H9 (cell line): ENCODE measurements around the gene PATL1. TPM values are rescaled to one million over a fixed set of nuclear protein-coding genes. Genes with fewer than 3 reads are reported as not detected.

ENCODE experiments used
- DNase-seq: peaks from one replicate; pipeline ENCODE4 v3.0.0-alpha.2; 2017
- H2AFZ ChIP-seq: one replicate; pipeline ENCODE4 v1.6.1; 2013; ENCODE audit warnings: mild to moderate bottlenecking, low read length, control low read depth, moderate library complexity
- H2AK5ac ChIP-seq: 2 replicates; pipeline ENCODE4 v1.6.1; 2013; ENCODE audit warnings: low read length, control low read depth, mixed read lengths; ENCODE audit not compliant: insufficient read length
- H2BK120ac ChIP-seq: one replicate; pipeline ENCODE4 v1.6.1; 2013; ENCODE audit warnings: low read depth, mild to moderate bottlenecking, low read length, control low read depth, inconsistent platforms; ENCODE audit not compliant: poor library complexity, severe bottlenecking
- H2BK12ac ChIP-seq: 2 replicates; pipeline ENCODE4 v1.6.1; 2013; ENCODE audit warnings: low read length, control low read depth, mixed read lengths, low read depth; ENCODE audit not compliant: insufficient read length
- H2BK15ac ChIP-seq: 2 replicates; pipeline ENCODE4 v1.6.1; 2013; ENCODE audit warnings: low read depth, low read length, control low read depth
- H2BK20ac ChIP-seq: one replicate; pipeline ENCODE4 v1.6.1; 2013; ENCODE audit warnings: low read depth, mild to moderate bottlenecking, low read length, control low read depth, inconsistent platforms; ENCODE audit not compliant: poor library complexity, severe bottlenecking
- H2BK5ac ChIP-seq: 2 replicates; pipeline ENCODE4 v1.6.1; 2013; ENCODE audit warnings: low read length, control low read depth, mixed read lengths; ENCODE audit not compliant: insufficient read length
- H3K14ac ChIP-seq: 2 replicates; pipeline ENCODE4 v1.6.1; 2013; ENCODE audit warnings: low read length, control low read depth; ENCODE audit not compliant: insufficient read depth
- H3K18ac ChIP-seq: 2 replicates; pipeline ENCODE4 v1.6.1; 2013; ENCODE audit warnings: low read depth, mild to moderate bottlenecking, mixed read lengths, low read length, control low read depth; ENCODE audit not compliant: insufficient read length
- H3K23ac ChIP-seq: 2 replicates; pipeline ENCODE4 v1.6.1; 2013; ENCODE audit warnings: low read length, control low read depth, mixed read lengths, low read depth; ENCODE audit not compliant: insufficient read length
- H3K23me2 ChIP-seq: 2 replicates; pipeline ENCODE4 v1.6.1; 2013; ENCODE audit warnings: low read depth, mild to moderate bottlenecking, mixed read lengths, low read length, control low read depth; ENCODE audit not compliant: insufficient read length, poor library complexity, severe bottlenecking
- H3K27ac ChIP-seq: 2 replicates; pipeline ENCODE4 v1.5.1; 2013; ENCODE audit warnings: low read length, control low read depth, mixed read lengths, low read depth; ENCODE audit not compliant: insufficient read length
- H3K27me3 ChIP-seq: 2 replicates; pipeline ENCODE4 v1.6.1; 2013; ENCODE audit warnings: low read length, control low read depth, inconsistent platforms; ENCODE audit not compliant: insufficient read depth
- H3K4ac ChIP-seq: 2 replicates; pipeline ENCODE4 v1.6.1; 2013; ENCODE audit warnings: low read depth, mild to moderate bottlenecking, control low read depth, inconsistent platforms, low read length, moderate library complexity
- H3K4me1 ChIP-seq: 2 replicates; pipeline ENCODE4 v1.6.1; 2013; ENCODE audit warnings: low read length, control low read depth, inconsistent platforms; ENCODE audit not compliant: insufficient read depth
- H3K4me2 ChIP-seq: 2 replicates; pipeline ENCODE4 v1.6.1; 2013; ENCODE audit warnings: low read length, control low read depth, mixed read lengths; ENCODE audit not compliant: insufficient read length, insufficient read depth
- H3K56ac ChIP-seq: 2 replicates; pipeline ENCODE4 v1.6.1; 2013; ENCODE audit warnings: low read depth, mild to moderate bottlenecking, mixed read lengths, low read length, control low read depth; ENCODE audit not compliant: insufficient read length
- H3K79me1 ChIP-seq: 2 replicates; pipeline ENCODE4 v1.6.1; 2013; ENCODE audit warnings: low read depth, mild to moderate bottlenecking, moderate library complexity, low read length, control low read depth, inconsistent platforms; ENCODE audit not compliant: insufficient read depth, poor library complexity, severe bottlenecking
- H3K79me2 ChIP-seq: 2 replicates; pipeline ENCODE4 v1.6.1; 2013; ENCODE audit warnings: low read length, control low read depth, inconsistent platforms; ENCODE audit not compliant: insufficient read depth
- H3K9ac ChIP-seq: 2 replicates; pipeline ENCODE4 v1.6.1; 2013; ENCODE audit warnings: low read length, control low read depth, mixed read lengths; ENCODE audit not compliant: insufficient read length; ENCODE audit errors: extremely low read depth
- H3K9me3 ChIP-seq: one replicate; pipeline ENCODE4 v1.6.1; 2013; ENCODE audit warnings: low read depth, low read length, inconsistent platforms; ENCODE audit not compliant: control insufficient read depth
- H3T11ph ChIP-seq: one replicate; pipeline ENCODE4 v1.6.1; 2013; ENCODE audit warnings: mild to moderate bottlenecking, low read length, control low read depth, inconsistent platforms
- H4K20me1 ChIP-seq: one replicate; pipeline ENCODE4 v1.6.1; 2013; ENCODE audit not compliant: control insufficient read depth, insufficient read length, insufficient read depth
- H4K5ac ChIP-seq: 2 replicates; pipeline ENCODE4 v1.6.1; 2013; ENCODE audit warnings: low read depth, mild to moderate bottlenecking, mixed read lengths, low read length, control low read depth; ENCODE audit not compliant: insufficient read length
- H4K8ac ChIP-seq: replicated peaks from 2 replicates; pipeline ENCODE4 v1.6.1; 2013; ENCODE audit warnings: low read length, control low read depth, mixed read lengths, low read depth; ENCODE audit not compliant: insufficient read length
- H4K91ac ChIP-seq: 2 replicates; pipeline ENCODE4 v1.6.1; 2013; ENCODE audit warnings: low read depth, mild to moderate bottlenecking, moderate library complexity, mixed read lengths, low read length, control low read depth; ENCODE audit not compliant: insufficient read length
- H3K27ac Mint-ChIP-seq, 3 experiments: 2 replicates in 2 of 3; 3 replicates in 1 of 3; pipeline ENCODE4 v1.8.0; 2020 to 2021; ENCODE audit warnings: mixed read lengths in 3 of 3, mild to moderate bottlenecking in 1 of 3, moderate library complexity in 1 of 3
- H3K27me3 Mint-ChIP-seq: 2 replicates; pipeline ENCODE4 v1.8.0; 2021; ENCODE audit warnings: low read depth, mild to moderate bottlenecking, moderate library complexity, mixed read lengths
- H3K36me3 Mint-ChIP-seq, 3 experiments: 2 replicates in 2 of 3; 3 replicates in 1 of 3; pipeline ENCODE4 v1.8.0; 2020 to 2021; ENCODE audit warnings: low read depth in 3 of 3, mixed read lengths in 3 of 3; ENCODE audit not compliant: insufficient read depth in 1 of 3
- H3K4me1 Mint-ChIP-seq, 2 experiments: 2 replicates each; pipeline ENCODE4 v1.8.0; 2020; ENCODE audit warnings: mixed read lengths in 2 of 2
- H3K4me3 Mint-ChIP-seq, 2 experiments: 2 replicates in 1 of 2; 3 replicates in 1 of 2; pipeline ENCODE4 v1.8.0; 2020 to 2021; ENCODE audit warnings: mild to moderate bottlenecking in 2 of 2, mixed read lengths in 2 of 2, moderate library complexity in 1 of 2
- H3K9me3 Mint-ChIP-seq, 2 experiments: 2 replicates in 1 of 2; 3 replicates in 1 of 2; pipeline ENCODE4 v1.8.0; 2020; ENCODE audit warnings: mild to moderate bottlenecking in 2 of 2, mixed read lengths in 2 of 2, moderate library complexity in 1 of 2
- WGBS: extraction: QIAGEN DNeasy Blood & Tissue Kit; methylation state at CpG from one replicate; pipeline ENCODE4 v1.1.7; 2013; ENCODE audit warnings: missing lambda C conversion rate, low lambda C conversion rate, mixed read lengths; ENCODE audit not compliant: insufficient read length; ENCODE audit errors: extremely low coverage; 5-methylcytosine and 5-hydroxymethylcytosine counted together
- total RNA-seq: library from RNA; stranded (reverse); gene quantifications from 2 replicates; pipeline ENCODE4 v1.2.1, GENCODE V29; 2021
- TF ChIP-seq, protein P1 (sequence below): fragments of 200-600 bp; sonication (generic); conservative IDR thresholded peaks from 3 replicates; pipeline ENCODE4 v1.8.0; 2021; ENCODE audit warnings: antibody characterized with exemption, mild to moderate bottlenecking

The PATL1 gene
- total RNA-seq, 1 experiment from 2014 or later: 31.4 TPM

DNA sequence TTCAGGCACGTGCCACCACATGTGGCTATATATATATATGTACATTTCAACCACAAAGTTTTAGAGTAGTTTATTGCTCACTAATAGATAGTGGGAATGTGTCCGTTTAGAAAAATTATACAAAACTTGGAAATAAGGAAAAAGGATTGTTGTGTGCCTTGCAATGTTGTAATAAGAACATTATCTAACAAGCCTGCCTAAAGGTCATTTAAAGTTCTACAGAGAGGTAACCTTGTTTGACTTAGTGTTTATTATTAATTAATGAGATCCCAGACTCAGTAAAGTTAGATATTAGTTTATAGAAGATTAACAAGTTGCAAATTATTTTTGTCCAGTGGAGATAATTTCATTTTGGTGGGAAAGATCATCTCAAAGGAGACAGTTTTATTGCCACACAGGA, 5.5 kb upstream of the PATL1 start:
- Histone ChIP-seq H3K4me1 (peaks cover 3% of the 10 kb centered on the region; the same call in 1 of the 2 replicates), H3K9ac (no peak overlapping the region), H3K18ac (no peak overlapping the region), H3K27me3 (no peaks in the 10 kb centered on the region), H2AFZ (no peak overlapping the region), H3K4ac (no peak overlapping the region), H2BK5ac (no peak overlapping the region), H4K20me1 (no peaks in the 10 kb centered on the region), H2BK20ac (no peak overlapping the region), H3K79me1 (no peaks in the 10 kb centered on the region), H3K27ac (no peak overlapping the region), H2BK12ac (no peak overlapping the region), H3K4me2 (no peak overlapping the region), H3T11ph (no peak overlapping the region), H3K56ac (no peak overlapping the region), H3K23me2 (peaks cover 5% of the 10 kb centered on the region), H3K9me3 (no peaks in the 10 kb centered on the region), H4K5ac (no peak overlapping the region), H3K79me2 (no peaks in the 10 kb centered on the region), H2AK5ac (no peak overlapping the region), H4K8ac (no peak overlapping the region), H2BK120ac (no peak overlapping the region), H3K23ac (no peak overlapping the region), H4K91ac (no peak overlapping the region), H2BK15ac (no peak overlapping the region), H3K14ac (no peak overlapping the region)
- Mint-ChIP-seq H3K4me1 (peaks cover 8 to 13% of the 10 kb centered on the region in 2 experiments), H3K27ac (no peak overlapping the region), H3K36me3 (no peaks in the 10 kb centered on the region; a peak in 1 of 7 replicates), H3K9me3 (peaks cover 3 to 4% of the 10 kb centered on the region in 2 experiments), H3K4me3 (no peak overlapping the region), H3K27me3 (no peaks in the 10 kb centered on the region; the same call in 1 of the 2 replicates)
- DNase-seq: no peak
- TF ChIP-seq, protein P1, sequence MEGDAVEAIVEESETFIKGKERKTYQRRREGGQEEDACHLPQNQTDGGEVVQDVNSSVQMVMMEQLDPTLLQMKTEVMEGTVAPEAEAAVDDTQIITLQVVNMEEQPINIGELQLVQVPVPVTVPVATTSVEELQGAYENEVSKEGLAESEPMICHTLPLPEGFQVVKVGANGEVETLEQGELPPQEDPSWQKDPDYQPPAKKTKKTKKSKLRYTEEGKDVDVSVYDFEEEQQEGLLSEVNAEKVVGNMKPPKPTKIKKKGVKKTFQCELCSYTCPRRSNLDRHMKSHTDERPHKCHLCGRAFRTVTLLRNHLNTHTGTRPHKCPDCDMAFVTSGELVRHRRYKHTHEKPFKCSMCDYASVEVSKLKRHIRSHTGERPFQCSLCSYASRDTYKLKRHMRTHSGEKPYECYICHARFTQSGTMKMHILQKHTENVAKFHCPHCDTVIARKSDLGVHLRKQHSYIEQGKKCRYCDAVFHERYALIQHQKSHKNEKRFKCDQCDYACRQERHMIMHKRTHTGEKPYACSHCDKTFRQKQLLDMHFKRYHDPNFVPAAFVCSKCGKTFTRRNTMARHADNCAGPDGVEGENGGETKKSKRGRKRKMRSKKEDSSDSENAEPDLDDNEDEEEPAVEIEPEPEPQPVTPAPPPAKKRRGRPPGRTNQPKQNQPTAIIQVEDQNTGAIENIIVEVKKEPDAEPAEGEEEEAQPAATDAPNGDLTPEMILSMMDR: no peak
- no CpG with 5 or more reads among the region's 2 CpGs for WGBS
